ENCODE data around the gene CCDC34.

Gene CCDC34

GRCh38 chr11:27354359-27354965 lies 8.6 kb downstream of the CCDC34 start:
- H4K20me1 ChIP-seq (ENCODE audit: insufficient read depth, low read length), result no peaks in the 10 kb centered on the region
- no peaks in the 10 kb centered on the region for H3K27me3 ChIP-seq (ENCODE audit: insufficient read depth, low read length, poor library complexity)
- H2AFZ ChIP-seq (ENCODE audit: low read depth, low read length), result no peak overlapping the region
- peaks cover 22% of the 10 kb centered on the region for H3K36me3 ChIP-seq (ENCODE audit: insufficient read depth, low read length)
- no peak for ATAC-seq (ENCODE audit: insufficient read depth, low read depth)
- peaks cover 10% of the 10 kb centered on the region for H3K4me1 ChIP-seq (ENCODE audit: insufficient read depth, low read length)
- no peak for DNase-seq
- no peaks in the 10 kb centered on the region for H3K9me3 ChIP-seq (ENCODE audit: insufficient read depth, low read length, severe bottlenecking)
- TF ChIP-seq EZH2 (IDR thresholded peaks at IDR 0.05; ENCODE audit: borderline replicate concordance, low read depth, low read length, severe bottlenecking), result no peak
- TF ChIP-seq CTCF (IDR thresholded peaks at IDR 0.05; ENCODE audit: borderline replicate concordance, extremely low read depth, low read length, poor library complexity, severe bottlenecking), result no peak
- H3K4me2 ChIP-seq (ENCODE audit: insufficient read depth, low read length), result no peak overlapping the region
- no peak overlapping the region for H3K4me3 ChIP-seq (ENCODE audit: low read depth in 1 of 2, low read length in 2 of 2)
- peaks cover 14% of the 10 kb centered on the region for H3K79me2 ChIP-seq (ENCODE audit: insufficient read depth, low read length)
- H3K27ac ChIP-seq (ENCODE audit: low read length), result no peak overlapping the region
- no peak overlapping the region for H3K9ac ChIP-seq (ENCODE audit: low read depth, low read length)

- no peak overlapping the region for H3K9ac ChIP-seq (ENCODE audit: low read depth, low read length)
- ATAC-seq (ENCODE audit: insufficient read depth, low read depth) (no peak), DNase-seq (no peak)
- H3K4me1 ChIP-seq (ENCODE audit: insufficient read depth, low read length), result peaks cover 4% of the 10 kb centered on the region
- H2AFZ ChIP-seq (ENCODE audit: low read depth, low read length), result no peak overlapping the region
- H4K20me1 ChIP-seq (ENCODE audit: insufficient read depth, low read length), result no peaks in the 10 kb centered on the region
- H3K36me3 ChIP-seq (ENCODE audit: insufficient read depth, low read length), result peaks cover 25% of the 10 kb centered on the region
- no peak for TF ChIP-seq CTCF (IDR thresholded peaks at IDR 0.05; ENCODE audit: borderline replicate concordance, extremely low read depth, low read length, poor library complexity, severe bottlenecking)
- no peak for TF ChIP-seq EZH2 (IDR thresholded peaks at IDR 0.05; ENCODE audit: borderline replicate concordance, low read depth, low read length, severe bottlenecking)
- no peaks in the 10 kb centered on the region for H3K27me3 ChIP-seq (ENCODE audit: insufficient read depth, low read length, poor library complexity)
- no peak overlapping the region for H3K4me3 ChIP-seq (ENCODE audit: low read depth in 1 of 2, low read length in 2 of 2)
- no peaks in the 10 kb centered on the region for H3K9me3 ChIP-seq (ENCODE audit: insufficient read depth, low read length, severe bottlenecking)
- H3K4me2 ChIP-seq (ENCODE audit: insufficient read depth, low read length), result no peak overlapping the region
- H3K79me2 ChIP-seq (ENCODE audit: insufficient read depth, low read length), result peaks cover 9% of the 10 kb centered on the region
- no peak overlapping the region for H3K27ac ChIP-seq (ENCODE audit: low read length)
Measured at GRCh38 chr11:27353593-27354358, 9.2 kb downstream of the CCDC34 start.

GRCh38 chr11:27352781-27353180 lies 10.2 kb downstream of the CCDC34 start:
- Histone ChIP-seq H2AFZ (ENCODE audit: low read depth, low read length) (no peak overlapping the region), H4K20me1 (ENCODE audit: insufficient read depth, low read length) (no peaks in the 10 kb centered on the region), H3K9ac (ENCODE audit: low read depth, low read length) (no peak overlapping the region), H3K79me2 (ENCODE audit: insufficient read depth, low read length) (peaks cover 5% of the 10 kb centered on the region; the same call in 1 of the 2 replicates), H3K4me3 (ENCODE audit: low read depth in 1 of 2, low read length in 2 of 2) (no peak overlapping the region), H3K27ac (ENCODE audit: low read length) (no peak overlapping the region), H3K27me3 (ENCODE audit: insufficient read depth, low read length, poor library complexity) (no peaks in the 10 kb centered on the region), H3K36me3 (ENCODE audit: insufficient read depth, low read length) (peaks cover 25% of the 10 kb centered on the region), H3K4me1 (ENCODE audit: insufficient read depth, low read length) (no peaks in the 10 kb centered on the region; the same call in 1 of the 2 replicates), H3K9me3 (ENCODE audit: insufficient read depth, low read length, severe bottlenecking) (no peaks in the 10 kb centered on the region), H3K4me2 (ENCODE audit: insufficient read depth, low read length) (no peak overlapping the region)
- ATAC-seq (ENCODE audit: insufficient read depth, low read depth), result no peak
- TF ChIP-seq EZH2 (IDR thresholded peaks at IDR 0.05; ENCODE audit: borderline replicate concordance, low read depth, low read length, severe bottlenecking), result no peak
- TF ChIP-seq CTCF (IDR thresholded peaks at IDR 0.05; ENCODE audit: borderline replicate concordance, extremely low read depth, low read length, poor library complexity, severe bottlenecking), result no peak
- DNase-seq, result no peak

All from DND-41 (cell line).